Mucosa of stomach (tissue), 1 donor: ENCODE measurements around the gene SMIM20.
"Not testable (repeated sequence)": the region's sequence is repeated elsewhere in the genome, so short reads cannot be mapped to it uniquely, and the experiment has no call there.

Experiments used
- H3K27me3 ChIP-seq: one replicate; pipeline ENCODE4 v1.7.0; 2013; ENCODE audit warnings: mild to moderate bottlenecking, low read length; ENCODE audit not compliant: control insufficient read depth, insufficient read depth
- H3K36me3 ChIP-seq: one replicate; pipeline ENCODE4 v1.7.0; 2013; ENCODE audit warnings: low read length; ENCODE audit not compliant: control insufficient read depth, insufficient read depth
- H3K4me1 ChIP-seq: one replicate; pipeline ENCODE4 v1.7.0; 2013; ENCODE audit warnings: mild to moderate bottlenecking, low read length; ENCODE audit not compliant: control insufficient read depth, insufficient read depth
- H3K4me3 ChIP-seq: one replicate; pipeline ENCODE4 v1.7.0; 2013; ENCODE audit warnings: low read length
- H3K9ac ChIP-seq: one replicate; pipeline ENCODE4 v1.7.0; 2013; ENCODE audit warnings: mild to moderate bottlenecking, low read length, moderate library complexity
- H3K9me3 ChIP-seq: one replicate; pipeline ENCODE4 v1.7.0; 2013; ENCODE audit warnings: mild to moderate bottlenecking, low read length, moderate library complexity; ENCODE audit not compliant: control insufficient read depth
- donor health status: Pancreatic carcinoma.

Gene SMIM20

GRCh38 chr4:25901030-25901430 lies 13.0 kb upstream of the SMIM20 start:
- H3K27me3 ChIP-seq: no peaks in the 10 kb centered on the region
- H3K4me3 ChIP-seq: no peak overlapping the region
- H3K36me3 ChIP-seq: no peaks in the 10 kb centered on the region
- H3K9ac ChIP-seq: no peak overlapping the region
- H3K9me3 ChIP-seq: no peaks in the 10 kb centered on the region
- peaks cover 11% of the 10 kb centered on the region for H3K4me1 ChIP-seq

- Histone ChIP-seq H3K36me3 (no peaks in the 10 kb centered on the region), H3K4me3 (no peak overlapping the region), H3K9me3 (no peaks in the 10 kb centered on the region), H3K4me1 (no peaks in the 10 kb centered on the region), H3K9ac (no peak overlapping the region), H3K27me3 (no peaks in the 10 kb centered on the region)
Observed at GRCh38 chr4:25903900-25904747, 9.9 kb upstream of the SMIM20 start.

- Histone ChIP-seq H3K4me1 (no peaks in the 10 kb centered on the region), H3K9ac (no peak overlapping the region), H3K36me3 (no peaks in the 10 kb centered on the region), H3K27me3 (no peaks in the 10 kb centered on the region), H3K4me3 (no peak overlapping the region), H3K9me3 (no peaks in the 10 kb centered on the region)
Observed at GRCh38 chr4:25904748-25905082, 9.3 kb upstream of the SMIM20 start.

- Histone ChIP-seq H3K36me3 (no peaks in the 10 kb centered on the region), H3K4me3 (no peak overlapping the region), H3K9me3 (no peaks in the 10 kb centered on the region), H3K9ac (no peak overlapping the region), H3K4me1 (no peaks in the 10 kb centered on the region), H3K27me3 (no peaks in the 10 kb centered on the region)
Observed at GRCh38 chr4:25905371-25905770, 8.6 kb upstream of the SMIM20 start.

GRCh38 chr4:25906113-25906512 lies 7.9 kb upstream of the SMIM20 start:
- not testable (repeated sequence) for H3K9me3 ChIP-seq, H3K27me3 ChIP-seq, H3K36me3 ChIP-seq, H3K4me3 ChIP-seq, H3K9ac ChIP-seq, H3K4me1 ChIP-seq

GRCh38 chr4:25908491-25908901 lies 5.5 kb upstream of the SMIM20 start:
- H3K9me3 ChIP-seq: no peaks in the 10 kb centered on the region
- H3K27me3 ChIP-seq: no peaks in the 10 kb centered on the region
- H3K9ac ChIP-seq: no peak overlapping the region
- peaks cover 7% of the 10 kb centered on the region for H3K4me1 ChIP-seq
- no peak overlapping the region for H3K4me3 ChIP-seq
- H3K36me3 ChIP-seq: no peaks in the 10 kb centered on the region

- Histone ChIP-seq H3K36me3 (no peaks in the 10 kb centered on the region), H3K4me1 (peaks cover 8% of the 10 kb centered on the region), H3K9ac (no peak overlapping the region), H3K27me3 (no peaks in the 10 kb centered on the region), H3K4me3 (no peak overlapping the region), H3K9me3 (no peaks in the 10 kb centered on the region)
Observed at GRCh38 chr4:25911356-25911755, 2.7 kb upstream of the SMIM20 start.

GRCh38 chr4:25913056-25913850 lies 767 bp upstream of the SMIM20 start:
- H3K27me3 ChIP-seq: no peaks in the 10 kb centered on the region
- no peaks in the 10 kb centered on the region for H3K36me3 ChIP-seq
- H3K9ac ChIP-seq: peak overlapping the region; percentile 84
- peaks cover 8% of the 10 kb centered on the region for H3K4me1 ChIP-seq
- peak overlapping the region; percentile 77 for H3K4me3 ChIP-seq
- no peaks in the 10 kb centered on the region for H3K9me3 ChIP-seq

GRCh38 chr4:25914670-25915352 lies 791 bp downstream of the SMIM20 start:
- H3K36me3 ChIP-seq: no peaks in the 10 kb centered on the region
- H3K27me3 ChIP-seq: no peaks in the 10 kb centered on the region
- no peaks in the 10 kb centered on the region for H3K9me3 ChIP-seq
- peak overlapping the region; percentile 91 for H3K4me3 ChIP-seq
- peak overlapping the region; percentile 84 for H3K9ac ChIP-seq
- peaks cover 14% of the 10 kb centered on the region for H3K4me1 ChIP-seq

- Histone ChIP-seq H3K27me3 (no peaks in the 10 kb centered on the region), H3K9me3 (no peaks in the 10 kb centered on the region), H3K4me1 (peaks cover 18% of the 10 kb centered on the region), H3K36me3 (no peaks in the 10 kb centered on the region), H3K4me3 (no peak overlapping the region), H3K9ac (no peak overlapping the region)
Observed at GRCh38 chr4:25915353-25915705, 1.3 kb downstream of the SMIM20 start.

- Histone ChIP-seq H3K9ac (no peak overlapping the region), H3K27me3 (no peaks in the 10 kb centered on the region), H3K4me3 (no peak overlapping the region), H3K36me3 (no peaks in the 10 kb centered on the region), H3K4me1 (peaks cover 18% of the 10 kb centered on the region), H3K9me3 (no peaks in the 10 kb centered on the region)
Observed at GRCh38 chr4:25916870-25917269, 2.9 kb downstream of the SMIM20 start.

- Histone ChIP-seq H3K4me3 (no peak overlapping the region), H3K9ac (no peak overlapping the region), H3K36me3 (no peaks in the 10 kb centered on the region)
Observed at GRCh38 chr4:25919676-25920075, 5.7 kb downstream of the SMIM20 start.

More at GRCh38 chr4:25919676-25920075, 5.7 kb downstream of the SMIM20 start:
- Histone ChIP-seq H3K27me3 (no peaks in the 10 kb centered on the region), H3K4me1 (peaks cover 10% of the 10 kb centered on the region), H3K9me3 (no peaks in the 10 kb centered on the region)
